GM21576 (cell line): ENCODE results near the gene TRPM2.
"Not testable (repeated sequence)": the region's sequence is repeated elsewhere in the genome, so short reads cannot be mapped to it uniquely, and the experiment has no call there.

Experiments
- ATAC-seq: cut with Tn5 transposase; IDR thresholded peaks from one replicate; pipeline ENCODE4 v1.9.1; 2021; ENCODE audit warnings: mild to moderate bottlenecking, moderate library complexity; ENCODE audit not compliant: unreplicated experiment

The TRPM2 gene

GRCh38 chr21:44333509-44334328 lies 19.7 kb upstream of the TRPM2 start:
- no peak for ATAC-seq

DNA sequence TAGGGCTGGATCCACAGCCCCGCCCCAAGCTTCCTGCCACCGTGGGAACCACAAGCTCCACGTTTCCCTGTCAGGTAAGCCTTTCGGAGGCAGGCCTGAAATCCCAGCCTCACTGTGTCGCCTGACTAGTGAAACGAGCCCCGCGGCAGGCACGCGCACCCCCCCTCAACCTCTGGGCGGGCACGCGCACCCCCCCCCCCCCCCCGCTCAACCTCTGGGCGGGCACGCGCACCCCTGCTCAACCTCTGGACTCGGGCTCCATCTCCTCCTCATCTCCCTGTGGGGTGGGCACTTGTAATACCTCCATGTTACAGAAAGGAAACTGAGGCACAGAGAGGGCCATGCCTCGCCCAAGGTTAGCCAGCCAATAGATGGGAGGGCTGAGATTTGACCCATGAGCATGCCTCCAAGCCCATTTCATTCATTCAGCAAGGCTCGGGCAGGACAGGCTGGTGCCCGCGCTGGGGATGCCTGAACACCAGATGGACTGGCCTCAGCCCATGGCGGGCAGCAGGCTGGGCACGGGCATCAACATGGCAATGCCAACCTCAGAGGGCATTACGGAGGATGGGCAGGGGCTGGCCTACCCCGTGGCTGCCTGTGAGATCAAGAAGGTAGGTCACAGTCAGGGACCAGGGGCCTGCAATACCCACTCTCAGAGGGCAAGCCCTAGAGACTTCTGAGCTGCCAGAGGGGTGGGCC lies 18.9 kb upstream of the TRPM2 start:
- ATAC-seq, result no peak

DNA sequence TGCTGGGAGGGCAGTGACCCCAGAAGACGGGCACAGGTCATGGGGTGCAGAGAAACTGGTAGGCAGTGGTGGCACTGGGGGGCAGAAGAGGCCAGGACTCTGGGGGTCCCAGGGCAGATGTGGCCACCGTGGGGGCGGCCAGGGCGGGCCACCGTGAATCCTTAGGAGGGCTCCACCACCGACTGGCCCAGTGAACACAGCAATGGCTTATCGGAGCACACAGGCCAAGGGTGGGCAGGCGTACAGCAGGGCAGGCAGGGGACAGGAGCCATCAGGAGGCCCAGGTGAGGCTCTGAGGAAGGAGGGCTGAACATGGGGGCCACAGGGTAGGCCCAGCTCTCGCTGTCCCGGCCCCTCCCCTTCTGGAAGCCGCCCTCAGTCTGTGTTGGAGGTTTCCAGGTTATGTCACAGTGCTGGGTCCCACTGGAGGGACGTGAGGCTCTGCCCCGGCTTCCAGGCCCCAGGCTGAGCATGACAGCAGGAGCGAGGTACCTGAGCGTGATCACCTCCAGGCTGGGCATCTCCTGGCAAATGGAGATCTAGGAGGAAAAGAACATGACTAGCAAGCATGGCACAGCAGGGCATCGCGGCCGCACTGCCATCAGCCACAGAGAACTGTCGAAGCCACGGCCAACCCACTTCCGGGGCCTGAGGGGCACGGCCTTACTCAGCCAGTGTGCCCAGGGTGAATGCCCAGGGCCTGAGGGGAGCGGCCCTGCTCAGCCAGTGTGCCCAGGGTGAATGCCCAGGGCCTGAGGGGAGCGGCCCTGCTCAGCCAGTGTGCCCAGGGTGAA lies 18.0 kb upstream of the TRPM2 start:
- no peak for ATAC-seq

DNA sequence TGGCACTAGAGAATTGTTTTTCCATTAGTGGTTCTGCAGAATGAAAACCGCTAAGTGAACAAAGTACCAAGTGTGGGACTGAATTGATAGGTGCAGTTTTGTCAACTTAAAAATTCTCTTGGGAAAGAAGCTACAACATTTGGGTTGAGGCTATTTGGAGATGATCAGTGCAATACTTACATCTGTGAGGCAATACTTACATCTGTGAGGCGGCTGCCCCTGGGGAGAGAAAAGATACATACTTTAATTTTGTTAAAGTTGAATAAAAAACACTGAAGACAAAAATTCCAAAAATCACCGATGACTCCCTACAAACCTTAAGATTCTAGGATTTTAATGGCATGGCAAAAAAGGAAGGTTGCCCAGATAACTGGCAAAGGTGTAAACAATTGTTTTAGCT lies 16.0 kb upstream of the TRPM2 start:
- ATAC-seq, result no peak

GRCh38 chr21:44337941-44338895 lies 15.2 kb upstream of the TRPM2 start:
- ATAC-seq, result no peak

DNA sequence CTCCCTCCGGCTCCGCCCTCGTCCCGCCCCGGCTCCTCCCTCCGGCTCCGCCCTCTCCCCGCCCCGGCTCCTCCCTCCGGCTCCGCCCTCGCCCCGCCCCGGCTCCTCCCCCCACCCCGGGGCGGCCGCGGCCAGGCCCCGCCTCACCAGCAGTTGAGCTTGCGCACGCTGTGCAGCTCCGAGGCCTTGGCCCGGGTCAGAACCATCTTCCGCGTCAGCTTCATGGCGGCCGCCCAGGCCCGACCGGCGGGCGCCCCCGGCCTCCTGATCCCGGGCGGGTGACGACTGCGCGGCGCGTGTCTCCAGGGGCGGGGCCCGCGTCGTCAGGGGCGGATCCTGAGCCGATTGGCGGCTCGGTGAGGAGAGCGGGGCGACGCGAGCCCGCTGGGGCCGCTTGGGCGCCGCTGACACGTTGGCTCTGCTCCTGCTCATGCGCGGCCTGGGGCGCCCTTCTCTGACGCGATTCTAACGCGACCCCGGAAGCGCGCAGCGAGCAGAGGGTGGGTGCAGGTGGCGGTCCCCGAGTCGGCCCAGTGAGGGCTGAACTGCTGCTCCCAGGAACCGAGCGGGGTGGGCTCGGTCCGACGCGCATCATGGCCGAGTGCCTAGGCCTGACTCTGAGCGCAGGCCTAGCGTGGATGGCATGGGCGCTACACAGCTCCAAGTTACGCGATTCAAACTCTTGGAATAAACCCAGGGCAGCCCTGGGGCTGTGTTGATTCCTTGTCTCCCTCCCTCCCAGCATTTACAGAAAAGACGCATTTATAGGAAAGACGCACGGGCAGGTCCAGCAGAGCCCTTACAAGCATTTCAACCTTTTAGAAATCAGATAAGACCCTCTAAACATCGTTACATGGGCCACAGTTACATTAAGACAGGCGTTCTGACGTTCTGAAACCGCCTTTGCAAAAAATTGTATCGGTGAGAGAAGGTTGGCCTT lies 14.2 kb upstream of the TRPM2 start, which contains the start of gene CFAP410:
TSS of gene CFAP410 (minus strand) at position 420 of the 940 bp plus-strand sequence. CDS start at position 224, 196 bp downstream.
- peak; percentile 87 for ATAC-seq

- not testable (repeated sequence) for ATAC-seq
Observed at GRCh38 chr21:44341726-44342458, 11.5 kb upstream of the TRPM2 start.

DNA sequence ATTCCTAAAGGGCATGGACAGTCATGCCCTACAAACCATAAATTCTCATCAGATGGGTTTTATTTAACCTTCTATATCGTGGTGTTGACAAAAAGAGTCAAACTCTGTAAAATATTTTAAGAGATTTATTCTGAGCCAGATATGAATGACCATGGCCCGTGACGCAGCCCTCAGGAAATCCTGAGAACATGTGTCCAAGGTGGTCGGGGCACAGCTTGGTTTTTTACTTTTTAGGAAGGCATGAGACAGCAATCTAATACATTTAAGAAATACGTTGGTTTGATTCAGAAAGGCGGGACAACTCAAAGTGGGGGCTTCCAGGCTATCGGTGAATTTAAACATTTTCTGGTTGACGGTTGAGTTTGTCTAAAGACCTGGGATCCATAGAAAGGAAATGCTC lies 10.4 kb upstream of the TRPM2 start:
- not testable (repeated sequence) for ATAC-seq

DNA sequence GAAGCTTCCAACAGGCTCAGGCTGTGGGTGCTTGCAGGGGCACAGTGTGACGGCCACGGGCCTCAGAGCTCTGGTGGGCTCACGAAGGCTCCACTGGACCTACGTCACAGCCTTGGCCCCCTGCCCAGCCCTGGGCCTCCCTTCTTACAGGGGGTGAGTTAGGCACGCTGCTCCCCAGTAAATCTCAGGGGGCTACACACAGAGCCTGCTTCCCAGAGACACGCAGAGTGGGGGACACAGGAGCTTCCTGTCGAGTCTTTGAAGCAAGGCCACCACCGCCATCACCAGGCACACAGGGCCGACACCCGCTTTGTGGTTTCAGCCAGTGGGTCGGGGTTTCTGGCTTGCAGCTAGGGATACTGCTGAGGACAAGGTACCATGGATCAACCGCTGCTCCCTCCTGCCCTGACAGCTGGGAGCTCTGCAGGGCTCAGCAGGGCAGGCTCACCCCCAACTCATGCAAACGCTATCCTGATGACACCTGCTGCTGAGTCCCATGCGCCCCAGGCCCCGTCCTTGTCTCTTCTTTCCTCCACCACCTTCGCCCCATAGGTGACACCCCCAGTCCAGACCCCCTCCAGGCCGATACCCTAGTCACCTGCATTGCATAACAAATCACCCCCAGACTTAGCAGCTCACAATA lies 8.8 kb upstream of the TRPM2 start:
- ATAC-seq, result no peak

DNA sequence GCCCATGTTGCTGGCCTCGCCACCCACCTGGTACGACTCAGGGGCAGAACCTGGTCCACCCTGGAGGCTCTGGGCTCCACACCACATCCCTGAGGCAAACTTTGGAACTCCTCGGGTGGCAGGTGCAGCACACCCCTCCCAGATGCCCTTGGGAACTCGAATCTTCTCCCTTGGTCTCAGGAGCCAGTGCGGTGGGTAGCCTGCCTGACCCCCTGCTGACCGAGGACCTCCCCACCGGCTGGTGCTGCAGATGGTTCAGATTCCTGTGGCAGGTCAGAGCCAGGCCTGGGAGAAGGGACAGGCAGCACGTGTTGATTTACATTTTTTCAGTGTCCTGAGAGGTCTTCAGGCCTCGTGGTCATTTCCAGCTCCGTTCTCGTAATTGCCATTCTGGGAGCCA lies 7.9 kb upstream of the TRPM2 start:
- ATAC-seq, result no peak

DNA sequence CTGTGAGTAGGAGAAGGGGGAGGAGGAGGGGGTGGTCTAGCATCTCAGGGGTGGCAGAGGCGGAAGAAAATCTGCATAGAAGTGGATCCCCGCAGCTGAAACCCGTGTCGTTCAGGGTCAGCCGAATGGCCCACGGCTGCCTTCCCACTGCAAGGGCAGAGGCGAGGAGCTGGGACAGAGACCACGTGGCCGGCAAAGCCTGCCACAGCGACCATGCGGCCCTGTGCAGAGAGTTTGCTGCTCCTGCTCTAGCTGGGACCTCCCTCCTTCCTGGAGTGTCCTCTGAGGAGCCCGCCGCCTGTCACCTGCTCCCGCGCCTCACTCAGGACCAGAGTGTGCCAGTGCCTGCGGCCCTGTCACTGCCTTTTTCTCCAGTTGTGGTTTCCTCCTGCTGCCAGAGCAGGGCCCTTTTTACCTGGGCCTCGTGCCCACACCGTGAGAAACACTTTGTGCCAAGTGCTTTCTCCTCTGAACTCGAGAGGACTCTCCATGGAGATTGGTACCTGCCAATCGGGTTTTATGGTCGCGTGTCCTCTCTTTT lies 5.4 kb upstream of the TRPM2 start:
- ATAC-seq, result no peak

DNA sequence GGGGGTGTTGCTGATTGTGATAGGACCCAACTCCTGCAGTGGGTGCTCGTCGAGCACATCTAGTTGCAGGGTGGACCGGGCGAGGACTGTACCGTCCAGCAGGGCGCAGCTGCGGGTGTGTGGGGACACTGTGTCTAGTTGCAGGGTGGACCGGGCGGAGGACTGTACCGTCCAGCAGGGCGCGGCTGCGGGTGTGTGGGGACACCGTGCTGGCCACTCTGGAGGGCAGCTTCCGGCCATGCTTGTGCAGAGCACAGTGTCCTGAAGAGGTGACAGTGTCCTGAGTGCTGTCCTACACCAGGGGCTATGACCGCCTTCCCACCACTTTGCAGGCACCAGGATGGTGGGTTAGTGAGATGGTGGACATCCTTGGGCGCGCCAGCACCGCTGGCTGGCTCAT lies 4.6 kb upstream of the TRPM2 start:
- ATAC-seq, result no peak

GRCh38 chr21:44349416-44349846 lies 4.0 kb upstream of the TRPM2 start:
- ATAC-seq, result no peak

GRCh38 chr21:44349847-44350772 lies 3.3 kb upstream of the TRPM2 start:
- ATAC-seq, result no peak

GRCh38 chr21:44350773-44351481 lies 2.5 kb upstream of the TRPM2 start:
- ATAC-seq, result no peak
